Thyroid gland (tissue), 4 donors: ENCODE data around the gene GALNT2. TPM values are rescaled to one million over a fixed set of nuclear protein-coding genes. Genes with fewer than 3 reads are reported as not detected.

Experiments used
- DNase-seq, 2 donors: peaks; one replicate each; pipeline ENCODE4 v3.0.0-alpha.2; 2019
- H3K27ac ChIP-seq, 3 donors: fragments of 200-600 bp; sonication (generic); 1 replicate in 2 of 3; 2 replicates in 1 of 3; pipeline ENCODE4 v1.5.1; 2016 to 2019; ENCODE audit warnings: mild to moderate bottlenecking in 1 of 3, moderate library complexity in 1 of 3
- H3K27me3 ChIP-seq: fragments of 200-600 bp; sonication (generic); one replicate; pipeline ENCODE4 v1.5.1; 2019
- H3K36me3 ChIP-seq, 2 donors: fragments of 200-600 bp; sonication (generic); one replicate each; pipeline ENCODE4 v1.5.1; 2016 to 2019
- H3K4me1 ChIP-seq, 2 donors: fragments of 200-600 bp; sonication (generic); one replicate each; pipeline ENCODE4 v1.5.1; 2017 to 2019
- H3K4me3 ChIP-seq, 3 donors: fragments of 200-600 bp; sonication (generic); replicated peaks in 1 of 3; 1 replicate in 2 of 3; 2 replicates in 1 of 3; pipeline ENCODE4 v1.5.1; 2016; ENCODE audit warnings: mild to moderate bottlenecking in 1 of 3
- H3K9me3 ChIP-seq: fragments of 200-600 bp; sonication (generic); one replicate; pipeline ENCODE4 v1.5.1; 2017
- CTCF ChIP-seq, 6 experiments: fragments of 200-600 bp in 3 of 6; fragments of 450-650 bp in 3 of 6; sonication (generic) in 3 of 6; IDR thresholded peaks; one replicate each; pipeline ENCODE4 v1.5.1; 2016 to 2019; ENCODE audit warnings: antibody characterized with exemption in 6 of 6, mild to moderate bottlenecking in 2 of 6, inconsistent platforms in 1 of 6, moderate library complexity in 1 of 6
- POLR2A ChIP-seq, 2 donors: fragments of 450-650 bp; IDR thresholded peaks; one replicate each; pipeline ENCODE4 v1.6.1; 2017; ENCODE audit warnings: antibody characterized with exemption in 2 of 2, mild to moderate bottlenecking in 2 of 2, moderate library complexity in 1 of 2
- WGBS, 2 donors: methylation state at CpG; one replicate each; pipeline ENCODE4 v1.1.5; 2017; 5-methylcytosine and 5-hydroxymethylcytosine counted together
- intact Hi-C: fragments of 100-400 bp; cut with DNase I; formaldehyde crosslinking; loops from one replicate; pipeline ENCODE4 v1.15.1; 2023
- total RNA-seq, 4 donors: library from RNA; depleted of rRNA; stranded (reverse); fragments of >200 nt; gene quantifications; one replicate each; pipeline ENCODE4 v1.2.3, GENCODE V29; 2016

Gene GALNT2
- total RNA-seq, 4 donors from 2014 or later, result 26.2 to 48.9 (median 42.3) TPM

- no peak for DNase-seq
- intact Hi-C loops, result no loop called here
- 89 to 94% methylated on average over 8 of the region's 8 CpGs for WGBS, 2 donors
- H3K27ac ChIP-seq, result peak overlapping the region in 1 of 3 donors; percentile 13
- no peak overlapping the region for H3K4me3 ChIP-seq
- no peaks in the 10 kb centered on the region for H3K9me3 ChIP-seq
- TF ChIP-seq POLR2A (IDR thresholded peaks at IDR 0.05) (no peak), CTCF (IDR thresholded peaks at IDR 0.05) (no peak)
- peaks cover 26 to 32% of the 10 kb centered on the region in 2 donors for H3K4me1 ChIP-seq
- H3K36me3 ChIP-seq, result no peaks in the 10 kb centered on the region
- H3K27me3 ChIP-seq, result no peaks in the 10 kb centered on the region
Measured at GRCh38 chr1:230248016-230248888, 181.2 kb downstream of the GALNT2 start.

GRCh38 chr1:230248889-230249270, 181.8 kb downstream of the GALNT2 start:
- Histone ChIP-seq H3K9me3 (no peaks in the 10 kb centered on the region), H3K36me3 (no peaks in the 10 kb centered on the region), H3K27ac (peak overlapping the region in 1 of 3 donors; percentile 64), H3K4me1 (peaks cover 26 to 32% of the 10 kb centered on the region in 2 donors), H3K27me3 (no peaks in the 10 kb centered on the region), H3K4me3 (no peak overlapping the region)
- intact Hi-C loops, result no loop called here
- TF ChIP-seq CTCF (IDR thresholded peaks at IDR 0.05), result no peak
- no peak for TF ChIP-seq POLR2A (IDR thresholded peaks at IDR 0.05)
- DNase-seq, result no peak
- WGBS, 2 donors, result 49 to 62% methylated on average over 7 of the region's 7 CpGs

- no peak for DNase-seq
- Histone ChIP-seq H3K27me3 (no peaks in the 10 kb centered on the region), H3K4me3 (no peak overlapping the region), H3K4me1 (peaks cover 26 to 32% of the 10 kb centered on the region in 2 donors), H3K27ac (peak overlapping the region in 2 of 3 donors; percentile 36 to 64), H3K9me3 (no peaks in the 10 kb centered on the region), H3K36me3 (peaks cover 0 to under 1% of the 10 kb centered on the region in 2 donors)
- intact Hi-C loops, result no loop called here
- no peak for TF ChIP-seq CTCF (IDR thresholded peaks at IDR 0.05)
- no peak for TF ChIP-seq POLR2A (IDR thresholded peaks at IDR 0.05)
- WGBS, 2 donors, result 91 to 93% methylated on average over 10 to 11 of the region's 11 CpGs
Measured at GRCh38 chr1:230249695-230250480, 182.8 kb downstream of the GALNT2 start.

GRCh38 chr1:230250666-230251065, 183.6 kb downstream of the GALNT2 start:
- intact Hi-C loops, result no loop called here
- peak; percentile 19 to 29 for DNase-seq
- no peaks in the 10 kb centered on the region for H3K9me3 ChIP-seq
- no peak for TF ChIP-seq POLR2A (IDR thresholded peaks at IDR 0.05)
- H3K27ac ChIP-seq, result peak overlapping the region in 2 of 3 donors; percentile 36 to 64
- peaks cover 26 to 32% of the 10 kb centered on the region in 2 donors for H3K4me1 ChIP-seq
- H3K36me3 ChIP-seq, result peaks cover 0 to 8% of the 10 kb centered on the region in 2 donors
- H3K27me3 ChIP-seq, result no peaks in the 10 kb centered on the region
- WGBS, 2 donors, result 39 to 40% methylated on average over 8 of the region's 8 CpGs
- H3K4me3 ChIP-seq, result no peak overlapping the region

- no peak for DNase-seq
- intact Hi-C loops, result no loop called here
- peak overlapping the region in 1 of 3 donors; percentile 64 for H3K27ac ChIP-seq
- peaks cover 26 to 32% of the 10 kb centered on the region in 2 donors for H3K4me1 ChIP-seq
- H3K4me3 ChIP-seq, result no peak overlapping the region
- WGBS, 2 donors, result 94% methylated on average over 5 to 8 of the region's 8 CpGs
- H3K36me3 ChIP-seq, result peaks cover 0 to 11% of the 10 kb centered on the region in 2 donors
- no peaks in the 10 kb centered on the region for H3K9me3 ChIP-seq
- H3K27me3 ChIP-seq, result no peaks in the 10 kb centered on the region
- no peak for TF ChIP-seq POLR2A (IDR thresholded peaks at IDR 0.05)
- no peak for TF ChIP-seq CTCF (IDR thresholded peaks at IDR 0.05)
Measured at GRCh38 chr1:230251644-230252191, 184.7 kb downstream of the GALNT2 start.
